ENCODE data around the gene MGST2.

GRCh38 chr4:139642364-139642763, 23.3 kb upstream of the MGST2 start:
- TF ChIP-seq, protein P1, sequence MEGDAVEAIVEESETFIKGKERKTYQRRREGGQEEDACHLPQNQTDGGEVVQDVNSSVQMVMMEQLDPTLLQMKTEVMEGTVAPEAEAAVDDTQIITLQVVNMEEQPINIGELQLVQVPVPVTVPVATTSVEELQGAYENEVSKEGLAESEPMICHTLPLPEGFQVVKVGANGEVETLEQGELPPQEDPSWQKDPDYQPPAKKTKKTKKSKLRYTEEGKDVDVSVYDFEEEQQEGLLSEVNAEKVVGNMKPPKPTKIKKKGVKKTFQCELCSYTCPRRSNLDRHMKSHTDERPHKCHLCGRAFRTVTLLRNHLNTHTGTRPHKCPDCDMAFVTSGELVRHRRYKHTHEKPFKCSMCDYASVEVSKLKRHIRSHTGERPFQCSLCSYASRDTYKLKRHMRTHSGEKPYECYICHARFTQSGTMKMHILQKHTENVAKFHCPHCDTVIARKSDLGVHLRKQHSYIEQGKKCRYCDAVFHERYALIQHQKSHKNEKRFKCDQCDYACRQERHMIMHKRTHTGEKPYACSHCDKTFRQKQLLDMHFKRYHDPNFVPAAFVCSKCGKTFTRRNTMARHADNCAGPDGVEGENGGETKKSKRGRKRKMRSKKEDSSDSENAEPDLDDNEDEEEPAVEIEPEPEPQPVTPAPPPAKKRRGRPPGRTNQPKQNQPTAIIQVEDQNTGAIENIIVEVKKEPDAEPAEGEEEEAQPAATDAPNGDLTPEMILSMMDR (optimal IDR thresholded peaks at IDR 0.05 in 1 of 3, IDR thresholded peaks at IDR 0.05 in 1 of 3, conservative IDR thresholded peaks at IDR 0.05 in 1 of 3; ENCODE audit: extremely low read depth in 1 of 3, insufficient read depth in 2 of 3, low read length in 3 of 3), result no peak
- TF ChIP-seq EZH2 (IDR thresholded peaks at IDR 0.05; ENCODE audit: low read length), result no peak

Data from keratinocyte (primary cell).